Endodermal cell (in vitro differentiated cells): ENCODE results near the gene GGNBP2. TPM values are rescaled to one million over a fixed set of nuclear protein-coding genes. Genes with fewer than 3 reads are reported as not detected.

Experiments used
- DNase-seq: peaks from one replicate; pipeline ENCODE4 v3.0.0-alpha.2; 2017
- H3K27ac ChIP-seq: 2 replicates; pipeline ENCODE4 v1.5.1; 2013; ENCODE audit warnings: mild to moderate bottlenecking, low read depth, low read length, moderate library complexity
- H3K27me3 ChIP-seq: 2 replicates; pipeline ENCODE4 v1.6.1; 2013; ENCODE audit warnings: mild to moderate bottlenecking, low read length, moderate library complexity; ENCODE audit not compliant: insufficient read depth, control insufficient read depth, poor library complexity, severe bottlenecking
- H3K36me3 ChIP-seq: 2 replicates; pipeline ENCODE4 v1.7.0; 2013; ENCODE audit warnings: mild to moderate bottlenecking, low read length, moderate library complexity; ENCODE audit not compliant: control insufficient read depth, insufficient read depth
- H3K4me1 ChIP-seq: one replicate; pipeline ENCODE4 v1.7.0; 2013; ENCODE audit warnings: low read length; ENCODE audit not compliant: control insufficient read depth, insufficient read depth
- H3K4me3 ChIP-seq: 2 replicates; pipeline ENCODE4 v1.5.1; 2013; ENCODE audit warnings: mild to moderate bottlenecking, low read length, moderate library complexity
- H3K9ac ChIP-seq: 2 replicates; pipeline ENCODE4 v1.6.1; 2013; ENCODE audit warnings: mild to moderate bottlenecking, low read length, moderate library complexity; ENCODE audit not compliant: poor library complexity, severe bottlenecking; ENCODE audit errors: extremely low read depth
- H3K9me3 ChIP-seq: 2 replicates; pipeline ENCODE4 v1.6.1; 2013; ENCODE audit warnings: mild to moderate bottlenecking, low read length, moderate library complexity; ENCODE audit not compliant: control insufficient read depth
- H3K27ac Mint-ChIP-seq: 2 replicates; pipeline ENCODE4 v1.8.0; 2020; ENCODE audit warnings: mixed read lengths
- H3K27me3 Mint-ChIP-seq: 2 replicates; pipeline ENCODE4 v1.8.0; 2021; ENCODE audit warnings: mild to moderate bottlenecking, mixed read lengths; ENCODE audit not compliant: insufficient read depth
- H3K36me3 Mint-ChIP-seq: 2 replicates; pipeline ENCODE4 v1.8.0; 2020; ENCODE audit warnings: low read depth, mixed read lengths
- H3K4me1 Mint-ChIP-seq: 2 replicates; pipeline ENCODE4 v1.8.0; 2020; ENCODE audit warnings: mixed read lengths
- H3K4me3 Mint-ChIP-seq: 2 replicates; pipeline ENCODE4 v1.8.0; 2020; ENCODE audit warnings: mild to moderate bottlenecking, moderate library complexity, mixed read lengths
- H3K9me3 Mint-ChIP-seq: 2 replicates; pipeline ENCODE4 v1.8.0; 2020; ENCODE audit warnings: mild to moderate bottlenecking, mixed read lengths
- WGBS, 2 experiments: methylation state at CpG; one replicate each; pipeline versions ENCODE4 v1.1.5 to v1.1.7; 2013; ENCODE audit warnings: missing lambda C conversion rate in 2 of 2, mixed read lengths in 1 of 2; ENCODE audit not compliant: insufficient coverage in 1 of 2, insufficient read length in 1 of 2; 5-methylcytosine and 5-hydroxymethylcytosine counted together
- total RNA-seq, 2 donors: library from RNA; stranded (reverse); fragmentation: NEBNext Ultra II Directional in 1 of 2; extraction: Animal tissue kit (Norgen Biotek cat#: 25700) in 1 of 2; gene quantifications; 2 replicates in 1 of 2; 3 replicates in 1 of 2; pipeline ENCODE4 v1.2.1, GENCODE V29; 2021
- TF ChIP-seq, protein P1 (sequence below): fragments of 200-600 bp; sonication (generic); conservative IDR thresholded peaks from 2 replicates; pipeline ENCODE4 v1.5.0; 2021; ENCODE audit warnings: antibody characterized with exemption, mild to moderate bottlenecking

The GGNBP2 gene
- total RNA-seq, 2 donors from 2014 or later = 56.8 to 61.6 TPM

DNA sequence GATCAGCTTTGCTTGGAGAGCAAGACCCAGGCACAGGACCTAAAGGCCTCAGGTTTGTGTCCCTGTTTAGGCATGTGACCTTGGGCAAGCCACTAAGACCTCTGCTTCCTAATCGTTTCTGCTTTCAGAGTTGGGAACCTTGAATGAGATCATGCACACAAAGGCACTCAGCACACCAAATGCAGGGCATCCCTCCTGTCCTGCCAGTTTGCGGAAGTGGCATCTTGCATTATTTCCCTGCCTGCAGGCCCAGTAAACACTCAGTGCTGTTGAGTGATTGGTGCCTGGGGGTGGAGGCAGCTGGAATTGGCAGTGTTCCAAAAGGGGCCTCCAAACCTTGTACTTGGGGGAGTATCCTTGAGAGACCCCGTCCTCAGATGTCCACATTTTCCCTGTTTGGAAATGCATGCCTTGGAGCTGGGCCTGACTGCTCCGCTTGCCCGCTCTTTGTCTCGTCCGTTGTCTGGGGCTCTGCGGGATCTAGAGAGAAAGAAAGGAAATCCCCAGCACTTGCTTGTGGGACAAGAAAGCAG is 85.3 kb downstream of the GGNBP2 start:
- H3K4me1 Mint-ChIP-seq = peaks cover 31% of the 10 kb centered on the region
- WGBS, 2 experiments = 77 to 89% methylated on average over 3 to 8 of the region's 8 CpGs
- H3K36me3 Mint-ChIP-seq = no peaks in the 10 kb centered on the region
- Histone ChIP-seq H3K9ac (no peak overlapping the region), H3K4me3 (no peak overlapping the region), H3K27ac (peak overlapping the region; percentile 25), H3K9me3 (no peaks in the 10 kb centered on the region), H3K4me1 (peaks cover 14% of the 10 kb centered on the region), H3K27me3 (peaks cover 18% of the 10 kb centered on the region), H3K36me3 (no peaks in the 10 kb centered on the region)
- no peak for DNase-seq
- TF ChIP-seq, protein P1, sequence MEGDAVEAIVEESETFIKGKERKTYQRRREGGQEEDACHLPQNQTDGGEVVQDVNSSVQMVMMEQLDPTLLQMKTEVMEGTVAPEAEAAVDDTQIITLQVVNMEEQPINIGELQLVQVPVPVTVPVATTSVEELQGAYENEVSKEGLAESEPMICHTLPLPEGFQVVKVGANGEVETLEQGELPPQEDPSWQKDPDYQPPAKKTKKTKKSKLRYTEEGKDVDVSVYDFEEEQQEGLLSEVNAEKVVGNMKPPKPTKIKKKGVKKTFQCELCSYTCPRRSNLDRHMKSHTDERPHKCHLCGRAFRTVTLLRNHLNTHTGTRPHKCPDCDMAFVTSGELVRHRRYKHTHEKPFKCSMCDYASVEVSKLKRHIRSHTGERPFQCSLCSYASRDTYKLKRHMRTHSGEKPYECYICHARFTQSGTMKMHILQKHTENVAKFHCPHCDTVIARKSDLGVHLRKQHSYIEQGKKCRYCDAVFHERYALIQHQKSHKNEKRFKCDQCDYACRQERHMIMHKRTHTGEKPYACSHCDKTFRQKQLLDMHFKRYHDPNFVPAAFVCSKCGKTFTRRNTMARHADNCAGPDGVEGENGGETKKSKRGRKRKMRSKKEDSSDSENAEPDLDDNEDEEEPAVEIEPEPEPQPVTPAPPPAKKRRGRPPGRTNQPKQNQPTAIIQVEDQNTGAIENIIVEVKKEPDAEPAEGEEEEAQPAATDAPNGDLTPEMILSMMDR = no peak
- H3K9me3 Mint-ChIP-seq = no peaks in the 10 kb centered on the region
- no peak overlapping the region for H3K4me3 Mint-ChIP-seq
- peak overlapping the region; percentile 26 for H3K27ac Mint-ChIP-seq
- H3K27me3 Mint-ChIP-seq = peaks cover 14% of the 10 kb centered on the region

DNA sequence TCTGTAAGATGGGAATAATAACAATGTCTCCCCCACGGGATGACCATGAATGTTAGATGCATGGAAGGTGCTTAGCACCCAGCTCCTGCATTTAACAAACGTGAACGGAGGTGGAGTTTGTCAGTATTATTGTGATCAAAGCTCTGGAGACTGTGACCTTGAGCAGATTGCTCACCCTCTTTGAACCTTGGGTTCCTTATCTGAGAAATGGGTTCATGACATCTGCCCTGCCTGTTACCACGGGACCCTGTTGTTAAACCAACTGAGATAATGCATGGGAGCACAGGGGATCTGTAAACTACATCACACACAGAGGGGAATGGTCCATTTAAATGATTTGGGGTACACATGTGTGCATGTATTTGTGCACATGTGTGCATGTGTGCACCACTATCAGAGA is 86.3 kb downstream of the GGNBP2 start:
- 93% methylated on average over 4 of the region's 4 CpGs for WGBS, 2 experiments
- H3K36me3 ChIP-seq = no peaks in the 10 kb centered on the region
- H3K9me3 ChIP-seq = no peaks in the 10 kb centered on the region
- H3K4me1 ChIP-seq = peaks cover 14% of the 10 kb centered on the region
- Mint-ChIP-seq H3K4me3 (no peak overlapping the region), H3K9me3 (no peaks in the 10 kb centered on the region), H3K27me3 (peaks cover 19% of the 10 kb centered on the region), H3K27ac (no peak overlapping the region), H3K36me3 (no peaks in the 10 kb centered on the region), H3K4me1 (peaks cover 30% of the 10 kb centered on the region)
- DNase-seq = peak; percentile 35
- no peak overlapping the region for H3K4me3 ChIP-seq
- no peak overlapping the region for H3K27ac ChIP-seq
- TF ChIP-seq, protein P1 = no peak
- peaks cover 18% of the 10 kb centered on the region for H3K27me3 ChIP-seq
- H3K9ac ChIP-seq = no peak overlapping the region

DNA sequence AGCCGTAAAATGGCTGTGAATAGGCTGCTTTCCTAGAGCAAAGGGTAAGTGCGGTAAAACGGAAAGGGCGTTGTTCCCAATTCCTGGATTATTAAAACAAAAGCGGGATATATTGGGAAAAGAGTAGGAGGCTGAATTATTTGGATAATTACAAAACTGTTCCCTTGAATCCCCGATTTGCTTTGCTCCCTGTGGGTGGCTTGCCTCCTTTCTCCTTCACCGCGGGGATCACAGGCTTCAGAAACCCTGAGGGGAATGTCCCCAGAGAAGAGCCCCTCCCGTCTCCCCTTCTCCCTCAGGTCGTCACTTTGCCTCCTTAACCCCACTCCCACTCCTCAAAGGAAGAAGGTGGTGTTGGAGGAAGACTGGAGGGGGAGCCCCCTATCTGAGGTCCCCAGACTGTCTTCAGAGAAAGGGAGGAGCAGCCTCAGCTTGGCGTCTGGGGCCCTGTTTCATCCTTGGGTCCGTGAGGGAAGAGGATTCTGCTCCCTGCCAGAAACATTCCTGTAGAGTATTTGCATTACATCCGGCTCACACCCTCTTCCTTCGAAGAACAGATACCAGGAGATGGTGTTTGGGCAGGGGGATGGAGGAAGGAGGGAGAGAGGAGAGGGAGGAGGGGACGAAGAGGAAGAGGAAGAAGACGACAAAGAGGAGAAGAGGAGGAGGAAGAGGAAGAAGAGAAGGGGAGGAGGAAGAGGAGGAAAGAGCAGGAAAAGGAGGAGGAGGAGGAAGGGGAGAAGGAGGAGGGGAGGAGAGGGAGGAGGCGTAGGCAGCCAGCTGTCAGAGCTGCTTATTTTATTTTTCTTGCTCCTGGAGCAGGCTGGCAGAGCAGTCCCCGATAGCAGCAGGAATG is 88.4 kb downstream of the GGNBP2 start:
- peaks cover 14% of the 10 kb centered on the region for H3K4me1 ChIP-seq
- TF ChIP-seq, protein P1 = no peak
- H3K4me3 Mint-ChIP-seq = no peak overlapping the region
- H3K9me3 Mint-ChIP-seq = no peaks in the 10 kb centered on the region
- peaks cover 28% of the 10 kb centered on the region for H3K4me1 Mint-ChIP-seq
- H3K9ac ChIP-seq = no peak overlapping the region
- peaks cover 21% of the 10 kb centered on the region for H3K27me3 Mint-ChIP-seq
- 27 to 36% methylated on average over 13 to 17 of the region's 18 CpGs for WGBS, 2 experiments
- H3K9me3 ChIP-seq = no peaks in the 10 kb centered on the region
- H3K27ac ChIP-seq = no peak overlapping the region
- no peak overlapping the region for H3K4me3 ChIP-seq
- peaks cover 18% of the 10 kb centered on the region for H3K27me3 ChIP-seq
- no peaks in the 10 kb centered on the region for H3K36me3 Mint-ChIP-seq
- H3K27ac Mint-ChIP-seq = no peak overlapping the region
- H3K36me3 ChIP-seq = no peaks in the 10 kb centered on the region
- peak; percentile 84 for DNase-seq

Other genes starting within 250 kb of the GGNBP2 start
- not detected for gene TBC1D3G, start 221.0 kb upstream of the GGNBP2 start, total RNA-seq
- gene TBC1D3H, start 156.5 kb upstream of the GGNBP2 start, total RNA-seq = under 1 TPM in 1 of 2 donors, not detected in 1; 0.97 TPM
- gene ZNHIT3, start 58.2 kb upstream of the GGNBP2 start, total RNA-seq = 10 to 100 TPM; 59.6 to 67.3 TPM
- 100 to 1,000 TPM; 133 to 154 TPM for gene MYO19, start 10.1 kb upstream of the GGNBP2 start, total RNA-seq
- 10 to 100 TPM; 10.8 to 16.6 TPM for gene PIGW, start 9.9 kb upstream of the GGNBP2 start, total RNA-seq
- 10 to 100 TPM; 25.5 to 28.5 TPM for gene DHRS11, start 47.0 kb downstream of the GGNBP2 start, total RNA-seq
- 10 to 100 TPM; 10.7 to 11.4 TPM for gene MRM1, start 56.7 kb downstream of the GGNBP2 start, total RNA-seq